Testis (tissue), 2 donors: ENCODE results near the gene ARHGEF28.

Experiments
- CTCF ChIP-seq, 3 experiments: fragments of 450-650 bp in 2 of 3; fragments of 200-600 bp in 1 of 3; sonication (generic) in 1 of 3; IDR thresholded peaks; one replicate each; pipeline ENCODE4 v1.5.1; 2016 to 2019; ENCODE audit warnings: antibody characterized with exemption in 3 of 3, mild to moderate bottlenecking in 2 of 3, moderate library complexity in 1 of 3
- POLR2A ChIP-seq: fragments of 450-650 bp; IDR thresholded peaks from one replicate; pipeline ENCODE4 v1.6.1; 2017; ENCODE audit warnings: antibody characterized with exemption, mild to moderate bottlenecking, moderate library complexity

- TF ChIP-seq CTCF (IDR thresholded peaks at IDR 0.05) (no peak), POLR2A (no peak)
Measured at GRCh38 chr5:73644385-73644963, 18.5 kb downstream of the ARHGEF28 start.
